GM12865 (cell line): ENCODE data around the gene CLPTM1L.

Source experiments
- DNase-seq: peaks from one replicate; pipeline ENCODE4 v3.0.0; 2010; ENCODE audit warnings: low read depth
- H3K4me3 ChIP-seq: 2 replicates; pipeline ENCODE4 v1.5.1; 2011; ENCODE audit warnings: mild to moderate bottlenecking, low read depth, low read length, control low read depth
- CTCF ChIP-seq: IDR thresholded peaks from 2 replicates; pipeline ENCODE4 v1.5.1; 2011; ENCODE audit warnings: low read length, control low read depth, low read depth, inconsistent platforms; ENCODE audit not compliant: insufficient read depth; ENCODE audit errors: missing control alignments

CLPTM1L gene

GRCh38 chr5:1324301-1324700, 20.6 kb downstream of the CLPTM1L start:
- DNase-seq = no peak
- H3K4me3 ChIP-seq = no peak overlapping the region

GRCh38 chr5:1323803-1324173, 21.1 kb downstream of the CLPTM1L start:
- TF ChIP-seq CTCF = no peak
- H3K4me3 ChIP-seq = no peak overlapping the region
- DNase-seq = no peak

More at GRCh38 chr5:1324301-1324700, 20.6 kb downstream of the CLPTM1L start:
- TF ChIP-seq CTCF = no peak

- no peak for DNase-seq
- no peak for TF ChIP-seq CTCF
- H3K4me3 ChIP-seq = no peak overlapping the region
Observed at GRCh38 chr5:1322955-1323802, 21.7 kb downstream of the CLPTM1L start.

- H3K4me3 ChIP-seq = no peak overlapping the region
- no peak for TF ChIP-seq CTCF
- no peak for DNase-seq
Observed at GRCh38 chr5:1322036-1322900, 22.6 kb downstream of the CLPTM1L start.

GRCh38 chr5:1321576-1321975, 23.3 kb downstream of the CLPTM1L start:
- no peak for DNase-seq
- no peak overlapping the region for H3K4me3 ChIP-seq

More at GRCh38 chr5:1321576-1321975, 23.3 kb downstream of the CLPTM1L start:
- TF ChIP-seq CTCF = no peak
